GM19328 (cell line): ENCODE data around the gene FAF1.
A peak's percentile ranks its signal among the peaks of the same experiment; 100 is the strongest.
"Not testable (repeated sequence)": the region's sequence is repeated elsewhere in the genome, so short reads cannot be mapped to it uniquely, and the experiment has no call there.

ENCODE experiments used
- ATAC-seq: cut with Tn5 transposase; IDR thresholded peaks from one replicate; pipeline ENCODE4 v1.9.1; 2021; ENCODE audit warnings: mild to moderate bottlenecking, moderate library complexity; ENCODE audit not compliant: unreplicated experiment

Gene FAF1

DNA sequence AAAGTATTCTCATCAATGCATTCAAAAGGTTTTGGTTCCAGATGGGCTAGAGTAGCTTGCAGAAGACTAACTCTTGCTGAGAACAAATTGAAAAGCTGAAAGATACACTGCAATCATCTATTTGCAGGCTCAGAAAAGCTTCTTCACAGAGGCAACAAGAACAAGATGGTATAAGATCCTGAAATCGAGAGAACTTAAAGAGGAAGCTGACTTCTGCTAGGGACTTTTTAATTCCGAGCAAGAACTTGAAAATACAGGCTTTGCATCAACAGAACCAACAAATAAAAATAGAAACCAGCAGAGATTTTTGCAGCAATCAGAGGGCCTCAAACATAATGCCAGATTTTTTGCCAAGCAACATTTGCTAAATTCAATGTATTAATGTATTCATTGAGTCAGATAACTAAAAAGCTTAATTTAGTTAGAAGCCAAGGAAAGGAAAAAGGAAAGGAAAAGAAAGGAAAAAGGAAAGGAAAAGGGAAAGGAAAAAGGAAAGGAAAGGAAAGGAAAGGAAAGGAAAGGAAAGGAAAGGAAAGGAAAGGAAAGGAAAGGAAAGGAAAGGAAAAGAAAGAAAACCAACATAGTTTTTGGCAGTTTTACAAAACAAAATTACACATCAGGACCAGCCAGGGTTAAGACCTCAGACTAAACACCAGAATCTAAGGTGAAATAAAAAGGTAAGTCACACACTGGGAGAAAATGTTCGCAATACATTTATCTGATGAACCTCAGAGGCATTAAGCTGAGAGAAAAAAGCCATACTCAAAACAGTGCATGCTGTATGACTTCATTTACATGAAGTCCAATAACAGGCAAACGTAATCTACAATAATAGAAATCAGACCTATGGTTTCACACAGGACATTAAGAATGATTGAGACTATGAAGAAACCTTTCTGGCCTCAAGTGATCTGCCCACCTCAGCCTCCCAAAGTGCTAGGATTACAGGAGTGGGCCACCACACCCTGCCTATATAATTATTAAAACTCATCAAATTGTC is 42.6 kb downstream of the FAF1 start:
- no peak for ATAC-seq

DNA sequence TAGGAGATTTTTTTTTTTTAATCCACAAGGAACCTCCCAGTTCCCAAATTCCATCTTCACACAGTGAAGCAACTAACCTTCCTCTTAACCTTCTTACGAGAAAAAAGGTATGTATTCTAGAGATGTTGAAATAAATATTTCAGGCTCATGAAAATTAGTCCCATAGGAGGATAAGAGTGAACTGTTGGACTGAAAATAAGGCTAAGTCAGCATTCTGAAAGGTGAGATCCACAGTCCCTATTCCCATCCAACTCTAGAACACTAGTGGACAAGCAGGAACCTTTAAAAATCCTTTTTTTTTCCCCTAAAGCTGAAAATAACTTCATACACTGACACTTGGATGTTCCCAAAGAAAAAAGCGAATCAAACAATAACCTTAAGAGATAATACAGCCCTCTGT is 44.4 kb downstream of the FAF1 start:
- ATAC-seq = no peak

DNA sequence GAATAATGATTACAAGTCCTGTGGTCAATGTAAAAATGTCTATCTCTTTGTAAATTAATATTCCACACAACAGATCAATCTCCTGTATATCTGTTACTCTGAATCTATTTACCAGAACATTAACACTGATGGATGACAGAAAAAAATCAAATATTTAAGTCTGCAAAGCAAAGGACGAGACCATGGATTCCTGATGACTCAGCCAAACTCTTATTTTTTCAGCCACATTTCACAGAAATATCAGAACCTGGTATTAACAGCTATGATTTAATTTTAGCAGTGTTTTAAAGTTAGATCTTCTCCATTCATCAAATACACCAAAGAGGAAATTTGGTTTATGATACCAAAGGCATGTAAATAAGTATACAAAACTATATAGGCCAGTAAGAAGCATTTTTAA is 46.1 kb downstream of the FAF1 start:
- no peak for ATAC-seq

DNA sequence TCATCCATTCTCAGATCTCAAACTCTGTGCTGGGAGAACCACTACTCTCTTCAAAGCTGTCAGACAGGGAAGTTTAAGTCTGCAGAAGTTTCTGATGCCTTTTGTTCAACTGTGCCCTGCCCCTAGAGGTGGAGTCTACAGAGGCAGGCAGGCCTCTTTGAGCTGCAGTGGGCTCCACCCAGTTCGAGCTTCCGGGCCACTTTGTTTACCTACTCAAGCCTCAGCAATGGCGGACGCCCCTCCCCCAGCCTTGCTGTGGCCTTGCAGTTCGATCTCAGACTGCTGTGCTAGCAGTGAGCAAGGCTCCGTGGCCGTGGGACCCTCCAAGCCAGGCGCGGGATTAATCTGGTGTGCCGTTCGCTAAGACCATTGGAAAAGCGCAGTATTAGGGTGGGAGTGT is 49.7 kb downstream of the FAF1 start:
- not testable (repeated sequence) for ATAC-seq

DNA sequence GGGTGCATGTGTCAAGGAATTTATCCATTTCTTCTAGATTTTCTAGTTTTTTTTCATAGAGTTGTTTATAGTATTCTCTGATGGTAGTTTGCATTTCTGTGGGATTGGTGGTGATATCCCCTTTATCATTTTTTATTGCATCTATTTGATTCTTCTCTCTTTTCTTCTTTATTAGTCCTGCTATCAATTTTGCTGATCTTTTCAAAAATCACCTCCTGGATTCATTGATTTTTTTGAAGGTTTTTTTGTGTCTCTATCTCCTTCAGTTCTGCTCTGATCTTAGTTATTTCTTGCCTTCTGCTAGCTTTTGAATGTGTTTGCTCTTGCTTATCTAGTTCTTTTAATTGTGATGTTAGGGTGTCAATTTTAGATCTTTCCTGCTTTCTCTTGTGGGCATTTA is 52.5 kb downstream of the FAF1 start:
- ATAC-seq = not testable (repeated sequence)

DNA sequence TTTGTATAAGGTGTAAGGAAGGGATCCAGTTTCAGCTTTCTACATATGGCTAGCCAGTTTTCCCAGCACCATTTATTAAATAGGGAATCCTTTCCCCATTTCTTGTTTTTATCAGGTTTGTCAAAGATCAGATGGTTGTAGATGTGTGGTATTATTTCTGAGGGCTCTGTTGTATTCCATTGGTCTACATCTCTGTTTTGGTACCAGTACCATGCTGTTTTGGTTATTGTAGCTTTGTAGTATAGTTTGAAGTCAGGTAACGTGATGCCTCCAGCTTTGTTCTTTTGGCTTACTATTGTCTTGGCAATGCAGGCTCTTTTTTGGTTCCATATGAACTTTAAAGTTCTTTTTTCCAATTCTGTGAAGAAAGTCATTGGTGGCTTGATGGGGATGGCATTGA is 54.0 kb downstream of the FAF1 start:
- not testable (repeated sequence) for ATAC-seq

DNA sequence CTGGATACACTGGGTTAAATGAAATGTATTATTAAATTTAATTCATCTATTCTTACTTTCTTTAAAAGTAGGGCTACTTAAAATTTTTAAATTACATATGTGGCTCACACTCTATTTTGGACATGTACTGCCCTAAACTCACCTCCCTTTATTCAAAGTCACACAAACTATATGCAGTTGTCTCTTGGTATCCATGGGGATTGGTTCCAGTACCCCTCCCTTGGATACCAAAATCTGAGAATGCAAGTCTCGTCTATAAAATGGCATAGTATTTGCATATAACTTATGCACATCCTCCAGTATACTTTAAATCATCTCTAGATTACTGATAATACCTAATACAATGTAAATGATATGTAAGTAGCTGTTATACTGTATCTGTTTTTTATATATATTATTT is 57.6 kb downstream of the FAF1 start:
- ATAC-seq = no peak

DNA sequence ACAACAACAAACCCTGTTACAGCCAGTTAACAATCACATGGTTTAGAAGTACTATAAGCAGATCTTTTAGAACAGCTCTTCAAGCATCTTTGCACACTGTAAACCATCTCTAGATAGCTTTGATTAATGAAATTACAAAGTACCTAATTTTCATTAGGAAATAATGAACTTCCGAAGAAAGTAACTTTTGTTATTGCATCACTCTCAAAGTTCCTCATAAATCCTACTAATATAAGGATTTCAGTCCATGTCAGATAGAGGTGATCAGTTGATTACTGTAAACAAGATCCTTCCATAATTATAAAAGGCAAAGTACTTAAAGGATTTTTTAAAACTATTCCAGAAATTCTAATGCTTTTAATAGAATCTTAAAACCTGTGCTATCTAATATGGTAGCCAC is 58.2 kb downstream of the FAF1 start:
- ATAC-seq = no peak

DNA sequence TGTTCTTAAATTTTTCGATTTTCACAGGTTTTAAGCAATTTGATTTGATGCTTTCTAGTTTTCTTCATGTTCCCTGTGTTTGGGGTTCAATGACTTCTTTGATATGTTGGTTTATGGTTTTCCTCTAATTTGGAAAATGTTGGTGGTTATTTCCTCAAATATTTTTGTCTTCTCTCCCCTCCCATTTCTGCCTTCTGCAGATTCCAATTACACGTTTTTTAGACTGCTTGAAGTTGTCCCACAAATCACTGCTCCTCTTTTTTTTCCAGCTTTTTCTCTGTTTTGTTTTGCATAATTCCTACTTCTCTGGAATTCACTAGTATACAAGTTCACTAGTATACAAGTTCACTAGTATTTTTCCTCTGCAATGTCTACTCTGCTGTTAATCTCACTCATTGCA is 61.3 kb downstream of the FAF1 start:
- no peak for ATAC-seq

DNA sequence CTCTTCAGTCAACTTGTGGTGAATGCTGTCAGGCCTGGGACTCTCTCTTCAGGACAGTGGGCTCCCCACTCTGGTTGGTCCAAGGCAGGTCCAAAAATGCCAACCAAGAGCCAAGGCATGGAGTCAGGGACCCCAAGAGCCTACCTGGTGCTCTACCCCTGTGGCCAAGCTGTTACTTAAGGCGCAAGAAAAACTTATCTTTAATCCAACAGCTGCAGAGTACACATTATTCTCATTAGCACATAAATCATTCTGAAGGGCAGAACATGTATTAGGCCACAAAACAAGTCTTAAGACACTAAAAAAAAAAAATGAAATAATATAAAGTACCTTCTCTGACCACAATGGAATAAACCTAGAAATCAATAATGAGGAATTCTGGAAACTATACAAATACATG is 65.7 kb downstream of the FAF1 start:
- ATAC-seq = no peak

DNA sequence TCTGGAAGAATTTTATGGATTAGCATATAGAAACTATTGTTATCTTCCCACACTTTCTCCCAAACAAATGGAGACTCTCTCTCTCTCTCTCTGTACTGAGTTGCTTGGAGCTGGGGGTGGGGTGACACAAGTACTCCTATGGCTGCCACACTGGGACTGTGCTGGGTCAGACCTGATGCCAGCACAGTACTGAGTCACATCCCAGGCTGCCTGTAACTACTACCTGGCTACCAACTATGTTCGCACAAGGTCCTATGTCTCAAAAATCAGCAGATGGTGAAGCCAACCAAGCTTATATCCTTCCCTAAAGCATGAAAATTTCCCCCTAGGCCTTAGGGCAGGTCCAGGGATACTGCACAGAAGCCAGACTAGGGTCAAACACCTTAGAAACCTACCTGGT is 66.6 kb downstream of the FAF1 start:
- ATAC-seq = no peak

DNA sequence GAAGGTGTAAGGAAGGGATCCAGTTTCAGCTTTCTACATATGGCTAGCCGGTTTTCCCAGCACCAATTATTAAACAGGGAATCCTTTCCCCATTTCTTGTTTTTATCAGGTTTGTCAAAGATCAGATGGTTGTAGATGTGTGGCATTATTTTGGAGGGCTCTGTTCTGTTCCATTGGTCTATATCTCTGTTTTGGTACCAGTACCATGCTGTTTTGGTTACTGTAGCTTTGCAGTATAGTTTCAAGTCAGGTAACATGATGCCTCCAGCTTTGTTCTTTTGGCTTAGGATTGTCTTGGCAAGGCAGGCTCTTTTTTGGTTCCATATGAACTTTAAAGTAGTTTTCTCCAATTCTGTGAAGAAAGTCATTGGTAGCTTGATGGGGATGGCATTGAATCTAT is 72.5 kb downstream of the FAF1 start:
- not testable (repeated sequence) for ATAC-seq

DNA sequence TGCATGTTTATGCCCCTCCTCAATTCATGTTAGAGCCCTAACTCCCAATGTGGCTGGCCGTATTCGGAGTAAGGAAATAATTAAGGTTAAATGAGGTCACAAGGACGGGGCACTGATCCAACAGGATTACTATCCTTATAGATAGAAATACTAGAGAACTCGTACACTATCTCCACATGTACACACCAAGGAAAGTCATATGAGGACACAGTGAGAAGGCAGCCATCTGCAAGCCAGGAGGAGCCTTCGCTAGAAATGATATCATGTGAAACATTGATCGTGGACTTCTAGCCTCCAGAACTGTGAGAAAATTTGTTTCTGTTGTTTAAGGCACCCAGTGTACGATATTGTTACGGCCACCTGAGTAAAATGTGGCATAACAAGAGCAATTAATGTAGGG is 79.7 kb downstream of the FAF1 start:
- ATAC-seq = no peak

DNA sequence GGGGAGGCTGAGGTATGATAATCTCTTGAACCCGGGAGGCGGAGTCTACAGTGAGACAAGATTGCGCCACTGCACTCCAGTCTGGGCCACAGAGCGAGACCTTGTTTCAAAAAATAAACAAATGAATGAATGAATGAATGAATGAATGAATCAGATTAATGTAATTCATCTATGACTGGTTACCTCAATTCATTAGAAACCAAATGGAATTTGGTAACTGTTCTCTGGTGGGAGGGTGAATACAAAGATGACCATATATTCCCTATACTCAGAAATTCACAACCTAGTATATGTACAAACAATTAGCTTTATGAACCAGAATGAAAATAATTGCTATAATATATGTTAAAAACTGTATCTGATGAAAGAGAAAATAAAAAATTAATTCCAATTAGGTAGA is 80.9 kb downstream of the FAF1 start:
- ATAC-seq = no peak

DNA sequence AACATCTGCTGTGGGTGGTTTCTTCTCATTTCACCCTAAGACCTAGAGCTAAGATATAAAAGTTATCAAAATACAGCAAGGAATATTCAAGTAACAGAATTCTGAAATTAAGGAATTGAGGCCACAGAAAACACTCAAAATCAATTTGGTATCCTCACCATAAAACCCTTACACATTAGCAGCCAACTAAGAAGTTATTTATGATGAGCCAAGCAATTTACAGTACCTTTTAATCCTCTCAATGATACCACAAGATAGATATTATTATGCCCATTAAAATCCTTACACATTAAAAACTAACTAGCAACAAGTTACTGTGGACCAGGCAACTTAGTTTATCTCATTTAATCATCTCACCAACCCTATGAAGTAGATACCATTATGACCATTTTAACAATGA is 81.6 kb downstream of the FAF1 start:
- no peak for ATAC-seq

DNA sequence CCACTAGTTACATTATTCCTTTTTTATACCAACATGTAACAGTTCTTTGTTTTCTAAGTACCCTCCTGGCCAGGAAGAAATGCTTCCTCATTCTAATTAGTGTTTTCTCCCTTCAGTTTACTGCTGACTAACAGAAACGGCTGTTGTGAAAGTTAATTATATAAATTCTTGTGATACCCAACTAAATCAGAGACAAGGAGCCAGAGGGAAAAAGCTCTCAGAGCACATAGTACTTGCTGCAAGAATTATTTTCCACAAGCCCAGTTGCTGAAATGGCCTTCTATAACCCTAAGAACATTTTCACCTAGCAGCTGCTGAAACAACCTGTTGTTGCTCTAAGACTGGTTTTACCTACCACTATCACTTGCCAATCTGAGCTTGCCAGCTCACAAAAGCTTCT is 82.4 kb downstream of the FAF1 start:
- no peak for ATAC-seq

DNA sequence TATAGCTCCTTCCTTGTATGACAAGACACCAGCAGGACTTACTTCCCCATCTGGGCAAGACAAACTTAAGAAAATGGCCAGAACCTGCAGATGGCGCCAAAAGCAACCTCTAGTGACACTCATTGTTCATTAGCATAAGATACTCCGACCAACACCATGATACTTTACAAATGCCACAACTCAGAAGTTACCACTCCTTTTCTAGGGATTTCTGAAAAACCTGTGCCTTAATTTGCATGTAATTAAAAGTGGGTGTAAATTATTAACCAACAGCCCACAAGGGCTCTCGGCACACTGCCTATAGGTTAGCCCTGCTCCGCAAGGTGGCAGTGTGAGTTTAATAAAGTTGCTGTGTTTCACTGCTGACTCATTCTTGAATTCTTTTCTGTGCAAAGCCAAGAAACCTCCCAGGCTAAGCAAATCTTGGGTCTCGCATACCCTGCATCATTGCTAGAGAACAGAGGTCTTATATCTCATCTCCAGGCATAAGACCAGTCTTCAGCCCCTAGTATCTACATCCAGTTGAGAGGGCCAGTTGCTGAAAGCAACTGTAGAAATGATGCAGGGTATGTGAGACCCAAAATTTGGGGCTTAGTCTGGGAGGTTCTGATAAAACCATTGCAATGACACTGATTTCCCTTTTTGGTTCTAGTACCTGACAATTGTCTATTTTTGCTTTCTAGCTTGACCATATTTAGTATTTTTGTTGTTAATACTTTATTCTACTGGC is 86.4 kb downstream of the FAF1 start:
- peak; percentile 86 for ATAC-seq

DNA sequence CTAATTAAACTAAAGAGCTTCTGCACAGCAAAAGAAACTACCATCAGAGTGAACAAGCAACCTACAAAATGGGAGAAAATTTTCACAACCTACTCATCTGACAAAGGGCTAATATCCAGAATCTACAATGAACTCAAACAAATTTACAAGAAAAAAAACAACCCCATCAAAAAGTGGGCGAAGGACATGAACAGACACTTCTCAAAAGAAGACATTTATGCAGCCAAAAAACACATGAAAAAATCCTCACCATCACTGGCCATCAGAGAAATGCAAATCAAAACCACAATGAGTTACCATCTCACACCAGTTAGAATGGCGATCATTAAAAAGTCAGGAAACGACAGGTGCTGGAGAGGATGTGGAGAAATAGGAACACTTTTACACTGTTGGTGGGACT is 95.2 kb downstream of the FAF1 start:
- ATAC-seq = not testable (repeated sequence)

DNA sequence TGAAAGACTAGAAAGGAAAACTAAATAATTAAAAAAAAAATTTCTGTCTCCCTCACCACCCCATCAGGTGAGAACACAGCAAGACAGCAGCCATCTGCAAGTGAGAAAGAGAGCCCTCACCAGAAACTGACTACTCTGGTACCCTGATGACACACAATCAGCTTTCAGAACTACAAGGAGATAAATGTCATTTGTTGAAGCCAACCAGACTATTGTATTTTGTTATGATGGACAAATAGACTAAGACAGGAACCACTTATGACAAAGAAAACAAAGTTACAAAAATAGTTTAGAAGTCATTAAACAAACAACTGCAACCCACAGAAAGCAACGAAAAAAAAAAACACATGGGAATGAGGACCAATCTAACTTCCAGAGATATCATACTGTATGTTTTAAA is 98.3 kb downstream of the FAF1 start:
- no peak for ATAC-seq

DNA sequence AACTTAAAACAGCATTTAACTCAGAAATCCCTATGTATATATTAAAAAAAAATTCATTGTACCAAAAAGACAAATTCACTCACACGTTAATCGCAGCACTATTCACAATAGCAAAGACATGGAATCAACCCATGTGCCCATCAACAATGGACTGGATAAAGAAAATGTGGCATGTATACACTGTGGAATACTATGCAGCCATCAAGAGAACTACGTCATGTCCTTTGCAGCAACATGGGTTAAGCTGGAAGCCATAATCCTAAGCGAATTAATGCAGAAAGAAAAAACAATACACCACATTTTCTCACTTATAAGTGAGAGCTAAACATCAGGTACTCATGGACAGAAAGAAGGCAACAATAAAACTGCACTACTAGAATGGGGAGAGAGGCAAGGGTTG is 99.4 kb downstream of the FAF1 start:
- no peak for ATAC-seq

DNA sequence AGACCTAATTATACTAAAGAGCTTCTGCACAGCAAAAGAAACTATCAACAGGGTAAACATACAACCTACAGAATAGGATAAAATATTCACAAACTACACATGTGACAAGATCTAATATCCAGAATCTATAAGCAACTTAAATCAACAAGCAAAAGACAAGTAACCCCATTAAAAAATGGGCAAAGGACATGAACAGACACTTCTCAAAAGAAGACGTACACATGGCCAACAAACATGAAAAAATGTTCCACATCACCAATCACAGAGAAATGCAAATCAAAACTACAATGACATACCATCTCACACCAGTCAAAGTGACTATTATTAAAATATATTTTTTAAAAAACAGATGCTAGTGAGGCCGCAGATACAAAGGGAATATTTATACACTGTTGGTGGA is 99.8 kb downstream of the FAF1 start:
- ATAC-seq = no peak

DNA sequence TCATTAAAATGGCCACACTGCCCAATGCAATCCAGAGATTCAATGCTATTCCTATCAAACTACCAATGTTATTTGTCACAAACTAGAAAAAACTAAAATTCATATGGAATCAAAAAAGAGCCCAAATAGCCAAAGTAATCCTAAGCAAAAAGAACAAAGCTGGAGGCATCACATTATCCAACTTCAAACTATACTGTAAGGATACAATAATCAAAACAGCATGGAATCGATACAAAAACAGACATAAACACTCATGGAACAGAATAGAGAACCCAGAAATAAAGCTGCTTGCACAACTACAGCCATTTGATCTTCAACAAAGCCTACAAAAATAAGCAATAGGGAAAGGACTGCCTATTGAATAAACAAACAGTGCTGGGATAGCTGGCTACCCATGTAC is 100.4 kb downstream of the FAF1 start:
- ATAC-seq = no peak
